ENCODE data around the gene RNF227.
A peak's percentile ranks its signal among the peaks of the same experiment; 100 is the strongest.

Gene RNF227

GRCh38 chr17:7930841-7931631 lies 14.9 kb upstream of the RNF227 start:
- no peak for DNase-seq (ENCODE audit: low read depth in 2 of 2)

- DNase-seq (ENCODE audit: low read depth in 2 of 2), result no peak
Observed at GRCh38 chr17:7929158-7930023, 13.3 kb upstream of the RNF227 start, which contains the start of gene KCNAB3. KCNAB3 (minus strand) TSS chr17:7929856; CDS start chr17:7929435, 421 bp downstream.

GRCh38 chr17:7927596-7927995 lies 11.5 kb upstream of the RNF227 start:
- DNase-seq (ENCODE audit: low read depth in 2 of 2), result no peak

GRCh38 chr17:7922845-7923628 lies 6.9 kb upstream of the RNF227 start:
- DNase-seq (ENCODE audit: low read depth in 2 of 2), result peak; percentile 60 to 66

GRCh38 chr17:7922269-7922844 lies 6.3 kb upstream of the RNF227 start:
- no peak for DNase-seq (ENCODE audit: low read depth in 2 of 2)

- no peak for DNase-seq (ENCODE audit: low read depth in 2 of 2)
Observed at GRCh38 chr17:7916808-7917207, 719 bp upstream of the RNF227 start.

- no peak for DNase-seq (ENCODE audit: low read depth in 2 of 2)
Observed at GRCh38 chr17:7916385-7916682, 245 bp upstream of the RNF227 start.

GRCh38 chr17:7915179-7915610 lies 894 bp downstream of the RNF227 start:
- DNase-seq (ENCODE audit: low read depth in 2 of 2), result no peak

GRCh38 chr17:7912927-7913524 lies 3.1 kb downstream of the RNF227 start:
- DNase-seq (ENCODE audit: low read depth in 2 of 2), result no peak

GRCh38 chr17:7911116-7911515 lies 5.0 kb downstream of the RNF227 start:
- DNase-seq (ENCODE audit: low read depth in 2 of 2), result no peak

GRCh38 chr17:7910711-7911110 lies 5.4 kb downstream of the RNF227 start:
- DNase-seq (ENCODE audit: low read depth in 2 of 2), result no peak

- DNase-seq (ENCODE audit: low read depth in 2 of 2), result no peak
Observed at GRCh38 chr17:7910281-7910680, 5.8 kb downstream of the RNF227 start.

GRCh38 chr17:7909089-7909488 lies 7.0 kb downstream of the RNF227 start:
- DNase-seq (ENCODE audit: low read depth in 2 of 2), result no peak

- DNase-seq (ENCODE audit: low read depth in 2 of 2), result no peak
Observed at GRCh38 chr17:7903154-7904103, 12.7 kb downstream of the RNF227 start.

- no peak for DNase-seq (ENCODE audit: low read depth in 2 of 2)
Observed at GRCh38 chr17:7897773-7898172, 18.3 kb downstream of the RNF227 start.

GRCh38 chr17:7897090-7897489 lies 19.0 kb downstream of the RNF227 start:
- DNase-seq (ENCODE audit: low read depth in 2 of 2), result no peak

- DNase-seq (ENCODE audit: low read depth in 2 of 2), result no peak
Observed at GRCh38 chr17:7894866-7895265, 21.2 kb downstream of the RNF227 start.

GRCh38 chr17:7894226-7894625 lies 21.9 kb downstream of the RNF227 start:
- no peak for DNase-seq (ENCODE audit: low read depth in 2 of 2)

GRCh38 chr17:7893187-7893880 lies 22.8 kb downstream of the RNF227 start:
- no peak for DNase-seq (ENCODE audit: low read depth in 2 of 2)
